Measurements from ENCODE around the gene KCND3.

The KCND3 gene

GRCh38 chr1:111982428-111982827, 7.0 kb downstream of the KCND3 start:
- TF ChIP-seq POLR2AphosphoS5 (IDR thresholded peaks at IDR 0.05; ENCODE audit: low read depth): no peak
- TF ChIP-seq CTCF (IDR thresholded peaks at IDR 0.05; ENCODE audit: insufficient read depth, low read length): no peak
- no peak for TF ChIP-seq GABPA (IDR thresholded peaks at IDR 0.05; ENCODE audit: low read depth)
- no peak for TF ChIP-seq SPI1 (IDR thresholded peaks at IDR 0.05; ENCODE audit: borderline replicate concordance, low read depth)
- TF ChIP-seq REST (IDR thresholded peaks at IDR 0.05; ENCODE audit: insufficient replicate concordance, low read depth): no peak
- Histone ChIP-seq H3K27me3 (ENCODE audit: insufficient read depth, poor library complexity, severe bottlenecking) (peaks cover 20% of the 10 kb centered on the region), H3K4me3 (replicated peaks; ENCODE audit: insufficient read depth, low read length) (no peak overlapping the region), H3K27ac (replicated peaks) (no peak overlapping the region)
- no peak for DNase-seq (ENCODE audit: low read depth in 1 of 2, low spot score in 1 of 2)

GRCh38 chr1:111981871-111982270, 7.6 kb downstream of the KCND3 start:
- DNase-seq (ENCODE audit: low read depth in 1 of 2, low spot score in 1 of 2): no peak
- H3K27me3 ChIP-seq (ENCODE audit: insufficient read depth, poor library complexity, severe bottlenecking): peaks cover 15% of the 10 kb centered on the region
- no peak overlapping the region for H3K27ac ChIP-seq (replicated peaks)
- H3K4me3 ChIP-seq (replicated peaks; ENCODE audit: insufficient read depth, low read length): no peak overlapping the region
- TF ChIP-seq REST (IDR thresholded peaks at IDR 0.05; ENCODE audit: insufficient replicate concordance, low read depth) (no peak), GABPA (IDR thresholded peaks at IDR 0.05; ENCODE audit: low read depth) (no peak), CTCF (IDR thresholded peaks at IDR 0.05; ENCODE audit: insufficient read depth, low read length) (no peak)

GRCh38 chr1:111981090-111981489, 8.4 kb downstream of the KCND3 start:
- no peak overlapping the region for H3K4me3 ChIP-seq (replicated peaks; ENCODE audit: insufficient read depth, low read length)
- TF ChIP-seq GABPA (IDR thresholded peaks at IDR 0.05; ENCODE audit: low read depth) (no peak), REST (IDR thresholded peaks at IDR 0.05; ENCODE audit: insufficient replicate concordance, low read depth) (no peak), SPI1 (IDR thresholded peaks at IDR 0.05; ENCODE audit: borderline replicate concordance, low read depth) (no peak), POLR2AphosphoS5 (IDR thresholded peaks at IDR 0.05; ENCODE audit: low read depth) (no peak), CTCF (IDR thresholded peaks at IDR 0.05; ENCODE audit: insufficient read depth, low read length) (no peak)
- no peak for DNase-seq (ENCODE audit: low read depth in 1 of 2, low spot score in 1 of 2)
- no peak overlapping the region for H3K27ac ChIP-seq (replicated peaks)
- H3K27me3 ChIP-seq (ENCODE audit: insufficient read depth, poor library complexity, severe bottlenecking): peaks cover 10% of the 10 kb centered on the region
